A673 (cell line): ENCODE results near the gene FGF1.

Experiments used
- CTCF ChIP-seq: fragments of 300-800, 200-600 bp; sonication (generic); conservative IDR thresholded peaks from 2 replicates; pipeline ENCODE4 v1.5.1; 2017; ENCODE audit warnings: low read depth, mild to moderate bottlenecking, antibody characterized with exemption, low read length, moderate library complexity, mixed read lengths
- EZH2 ChIP-seq: fragments of 200-600 bp; sonication (generic); IDR thresholded peaks from 2 replicates; pipeline ENCODE4 v1.6.1; 2017; ENCODE audit warnings: borderline replicate concordance, low read depth, mild to moderate bottlenecking, mixed read lengths, antibody characterized with exemption, low read length; ENCODE audit not compliant: poor library complexity, severe bottlenecking

GRCh38 chr5:142584891-142585290, 101.0 kb downstream of the FGF1 start:
- TF ChIP-seq CTCF (no peak), EZH2 (no peak)
